Nephron progenitor cell (in vitro differentiated cells): ENCODE measurements around the gene IFNA13.

Experiments used
- DNase-seq: peaks from one replicate; pipeline ENCODE4 v3.0.0; 2021
- H3K27ac Mint-ChIP-seq: 2 replicates; pipeline ENCODE4 v1.8.0; 2021; ENCODE audit warnings: mild to moderate bottlenecking, moderate library complexity, mixed read lengths
- H3K27me3 Mint-ChIP-seq: 2 replicates; pipeline ENCODE4 v1.8.0; 2021; ENCODE audit warnings: mild to moderate bottlenecking, low read depth, mixed read lengths; ENCODE audit not compliant: poor library complexity
- H3K36me3 Mint-ChIP-seq: 2 replicates; pipeline ENCODE4 v1.8.0; 2021; ENCODE audit warnings: low read depth, mixed read lengths
- H3K4me1 Mint-ChIP-seq: 2 replicates; pipeline ENCODE4 v1.8.0; 2021; ENCODE audit warnings: mixed read lengths
- H3K4me3 Mint-ChIP-seq: 2 replicates; pipeline ENCODE4 v1.8.0; 2021; ENCODE audit warnings: mild to moderate bottlenecking, moderate library complexity, mixed read lengths
- H3K9me3 Mint-ChIP-seq: 2 replicates; pipeline ENCODE4 v1.8.0; 2021; ENCODE audit warnings: mild to moderate bottlenecking, moderate library complexity, mixed read lengths
- CTCF ChIP-seq: fragments of 200-600 bp; sonication (generic); IDR thresholded peaks from 2 replicates; pipeline ENCODE4 v1.5.0; 2021; ENCODE audit warnings: antibody characterized with exemption

Gene IFNA13

GRCh38 chr9:21398955-21399489 lies 31.2 kb upstream of the IFNA13 start:
- H3K27ac Mint-ChIP-seq = no peak overlapping the region
- no peak for TF ChIP-seq CTCF
- H3K4me3 Mint-ChIP-seq = no peak overlapping the region
- DNase-seq = no peak
- H3K36me3 Mint-ChIP-seq = no peaks in the 10 kb centered on the region
- H3K27me3 Mint-ChIP-seq = peaks cover 71% of the 10 kb centered on the region
- peaks cover 22% of the 10 kb centered on the region for H3K4me1 Mint-ChIP-seq
- H3K9me3 Mint-ChIP-seq = peaks cover 4% of the 10 kb centered on the region

- Mint-ChIP-seq H3K4me1 (peaks cover 9% of the 10 kb centered on the region), H3K36me3 (no peaks in the 10 kb centered on the region), H3K4me3 (peak overlapping the region; percentile 81), H3K9me3 (peaks cover 4% of the 10 kb centered on the region), H3K27ac (no peak overlapping the region), H3K27me3 (peaks cover 52% of the 10 kb centered on the region)
- peak; percentile 91 for DNase-seq
- TF ChIP-seq CTCF = peak; percentile 84
Observed at GRCh38 chr9:21395778-21396717, 28.2 kb upstream of the IFNA13 start.

GRCh38 chr9:21392270-21392669 lies 24.4 kb upstream of the IFNA13 start:
- DNase-seq = no peak
- Mint-ChIP-seq H3K4me3 (no peak overlapping the region), H3K27me3 (peaks cover 42% of the 10 kb centered on the region), H3K27ac (no peak overlapping the region), H3K9me3 (no peaks in the 10 kb centered on the region), H3K4me1 (peaks cover 9% of the 10 kb centered on the region), H3K36me3 (no peaks in the 10 kb centered on the region)
- TF ChIP-seq CTCF = peak; percentile 31

DNA sequence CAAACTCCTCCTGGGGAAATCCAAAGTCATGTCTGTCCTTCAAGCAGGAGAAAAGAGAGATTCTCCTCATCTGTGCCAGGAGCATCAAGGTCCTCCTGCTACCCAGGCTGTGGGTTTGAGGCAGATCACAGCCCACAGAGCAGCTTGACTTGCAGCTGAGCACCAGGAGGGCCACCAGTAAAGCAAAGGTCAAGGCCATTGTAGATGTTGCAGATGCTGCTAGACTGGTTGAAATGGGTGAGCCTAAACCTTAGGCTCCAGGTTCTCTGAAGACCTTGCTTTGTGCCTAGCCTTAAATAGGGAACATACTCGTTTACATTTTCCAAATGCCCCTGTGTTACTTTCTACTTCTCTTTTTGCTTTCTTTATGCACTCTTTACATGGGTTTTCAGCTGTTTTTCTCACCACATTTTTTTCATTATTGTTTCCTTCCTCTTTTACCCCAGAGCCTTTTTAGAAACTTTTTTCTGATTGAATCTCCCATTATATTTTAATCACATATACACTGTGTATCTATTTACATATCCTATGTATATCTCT lies 17.3 kb upstream of the IFNA13 start, which contains the start of gene IFNA2:
TSS of gene IFNA2 (minus strand) at position 268 of the 540 bp plus-strand sequence. CDS start at position 199, 69 bp downstream.
- no peak for DNase-seq
- H3K27me3 Mint-ChIP-seq = peaks cover 22% of the 10 kb centered on the region
- H3K4me3 Mint-ChIP-seq = no peak within 1 kb of the TSS
- no peak within 1 kb of the TSS for H3K27ac Mint-ChIP-seq
- no peaks in the 10 kb centered on the region for H3K36me3 Mint-ChIP-seq
- H3K9me3 Mint-ChIP-seq = no peaks in the 10 kb centered on the region
- TF ChIP-seq CTCF = no peak
- peaks cover 15% of the 10 kb centered on the region for H3K4me1 Mint-ChIP-seq

DNA sequence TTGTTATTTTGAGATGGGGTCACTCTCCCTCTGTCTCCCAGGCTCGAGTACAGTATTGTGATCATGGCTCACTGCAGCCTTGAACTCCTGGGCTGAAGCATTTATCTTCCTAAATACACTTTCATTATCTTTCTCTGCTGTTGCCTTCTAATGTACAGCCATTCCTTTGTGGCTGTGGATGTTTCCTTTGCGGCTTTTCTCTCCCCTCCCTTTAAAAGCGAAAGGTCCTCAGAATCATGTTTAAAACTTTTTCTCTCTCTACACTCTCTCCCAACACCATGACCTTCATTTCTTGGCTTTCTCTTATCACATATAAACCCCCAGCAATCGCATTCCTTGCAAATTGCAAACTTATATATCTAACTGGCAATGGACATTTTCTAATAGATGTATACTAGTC lies 15.8 kb upstream of the IFNA13 start:
- H3K9me3 Mint-ChIP-seq = no peaks in the 10 kb centered on the region
- H3K27ac Mint-ChIP-seq = no peak overlapping the region
- peaks cover 19% of the 10 kb centered on the region for H3K4me1 Mint-ChIP-seq
- no peak for TF ChIP-seq CTCF
- DNase-seq = no peak
- H3K4me3 Mint-ChIP-seq = no peak overlapping the region
- H3K27me3 Mint-ChIP-seq = peaks cover 19% of the 10 kb centered on the region
- H3K36me3 Mint-ChIP-seq = no peaks in the 10 kb centered on the region
